ENCODE measurements around the gene WWOX. TPM values are rescaled to one million over a fixed set of nuclear protein-coding genes. Genes with fewer than 3 reads are reported as not detected.
A peak's percentile ranks its signal among the peaks of the same experiment; 100 is the strongest.

Gene WWOX
- total RNA-seq, 1 experiment from 2014 or later, result 15.6 TPM

DNA sequence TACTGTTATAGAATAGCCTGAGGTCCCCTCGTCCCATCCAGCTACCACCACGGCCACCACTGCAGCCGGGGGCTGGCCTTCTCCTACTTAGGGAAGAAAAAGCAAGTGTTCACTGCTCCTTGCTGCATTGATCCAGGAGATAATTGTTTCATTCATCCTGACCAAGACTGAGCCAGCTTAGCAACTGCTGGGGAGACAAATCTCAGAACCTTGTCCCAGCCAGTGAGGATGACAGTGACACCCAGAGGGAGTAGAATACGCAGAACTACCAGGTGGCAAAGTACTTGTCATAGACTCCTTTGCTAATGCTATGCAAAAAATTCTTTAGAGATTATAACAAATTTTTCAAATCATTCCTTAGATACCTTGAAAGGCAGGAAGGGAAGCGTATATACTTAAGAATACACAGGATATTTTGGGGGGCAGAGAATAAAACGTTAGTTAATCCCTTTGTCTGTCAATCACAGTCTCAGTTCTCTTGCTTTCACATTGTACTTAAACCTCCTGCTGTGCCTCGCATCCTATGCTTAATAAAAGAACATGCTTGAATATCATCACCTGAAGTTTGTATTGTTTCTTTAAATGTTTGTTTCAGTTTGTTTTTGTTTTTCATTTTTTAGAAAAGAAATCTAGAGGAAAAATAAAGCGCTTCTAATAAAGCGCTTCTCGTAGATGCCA is 1112.8 kb downstream of the WWOX start:
- Histone ChIP-seq H2BK5ac (ENCODE audit: insufficient read length, low read length) (no peak overlapping the region), H2BK20ac (ENCODE audit: low read depth, low read length, poor library complexity, severe bottlenecking) (no peak overlapping the region), H3K23ac (ENCODE audit: insufficient read length, low read depth, low read length) (no peak overlapping the region), H3K27ac (ENCODE audit: insufficient read length, low read depth, low read length) (no peak overlapping the region), H3K27me3 (ENCODE audit: insufficient read depth, low read length) (no peaks in the 10 kb centered on the region), H3K79me2 (ENCODE audit: insufficient read depth, low read length) (no peaks in the 10 kb centered on the region), H4K20me1 (ENCODE audit: control insufficient read depth, insufficient read depth, insufficient read length) (no peaks in the 10 kb centered on the region), H2BK120ac (ENCODE audit: low read depth, low read length, poor library complexity, severe bottlenecking) (no peak overlapping the region), H3K23me2 (ENCODE audit: insufficient read length, low read depth, low read length, poor library complexity, severe bottlenecking) (no peaks in the 10 kb centered on the region), H3K4ac (ENCODE audit: low read depth, low read length) (no peak overlapping the region), H4K91ac (ENCODE audit: insufficient read length, low read depth, low read length) (no peak overlapping the region), H2AFZ (ENCODE audit: low read length) (no peak overlapping the region), H2AK5ac (ENCODE audit: insufficient read length, low read length) (no peak overlapping the region), H4K8ac (replicated peaks; ENCODE audit: insufficient read length, low read depth, low read length) (no peak overlapping the region), H3T11ph (ENCODE audit: low read length) (no peak overlapping the region), H2BK12ac (ENCODE audit: insufficient read length, low read depth, low read length) (no peak overlapping the region), H3K9me3 (ENCODE audit: control insufficient read depth, low read depth, low read length) (no peaks in the 10 kb centered on the region), H3K4me2 (ENCODE audit: insufficient read depth, insufficient read length, low read length) (no peak overlapping the region), H4K5ac (ENCODE audit: insufficient read length, low read depth, low read length) (no peak overlapping the region), H3K9ac (ENCODE audit: extremely low read depth, insufficient read length, low read length) (no peak overlapping the region), H3K4me1 (ENCODE audit: insufficient read depth, low read length) (peaks cover 4% of the 10 kb centered on the region; the same call in 1 of the 2 replicates), H3K56ac (ENCODE audit: insufficient read length, low read depth, low read length) (no peak overlapping the region), H3K18ac (ENCODE audit: insufficient read length, low read depth, low read length) (no peak overlapping the region), H3K79me1 (ENCODE audit: insufficient read depth, low read depth, low read length, poor library complexity, severe bottlenecking) (no peaks in the 10 kb centered on the region), H3K14ac (ENCODE audit: insufficient read depth, low read length) (no peak overlapping the region), H2BK15ac (ENCODE audit: low read depth, low read length) (no peak overlapping the region)
- Mint-ChIP-seq H3K9me3 (peaks cover 4% of the 10 kb centered on the region in 2 experiments; a peak in 3 of 5 replicates), H3K36me3 (ENCODE audit: insufficient read depth in 1 of 3, low read depth in 3 of 3) (peaks cover 0 to 5% (median 4%) of the 10 kb centered on the region in 3 experiments; a peak in 5 of 7 replicates), H3K4me3 (no peak overlapping the region), H3K27ac (peak overlapping the region; percentile 53 to 84 (median 59); a peak in 5 of 7 replicates), H3K27me3 (ENCODE audit: low read depth) (no peaks in the 10 kb centered on the region), H3K4me1 (peaks cover 27 to 33% of the 10 kb centered on the region in 2 experiments)
- no CpG with 5 or more reads among the region's 10 CpGs for WGBS (ENCODE audit: extremely low coverage, insufficient read length, low lambda C conversion rate)
- TF ChIP-seq, protein P1, sequence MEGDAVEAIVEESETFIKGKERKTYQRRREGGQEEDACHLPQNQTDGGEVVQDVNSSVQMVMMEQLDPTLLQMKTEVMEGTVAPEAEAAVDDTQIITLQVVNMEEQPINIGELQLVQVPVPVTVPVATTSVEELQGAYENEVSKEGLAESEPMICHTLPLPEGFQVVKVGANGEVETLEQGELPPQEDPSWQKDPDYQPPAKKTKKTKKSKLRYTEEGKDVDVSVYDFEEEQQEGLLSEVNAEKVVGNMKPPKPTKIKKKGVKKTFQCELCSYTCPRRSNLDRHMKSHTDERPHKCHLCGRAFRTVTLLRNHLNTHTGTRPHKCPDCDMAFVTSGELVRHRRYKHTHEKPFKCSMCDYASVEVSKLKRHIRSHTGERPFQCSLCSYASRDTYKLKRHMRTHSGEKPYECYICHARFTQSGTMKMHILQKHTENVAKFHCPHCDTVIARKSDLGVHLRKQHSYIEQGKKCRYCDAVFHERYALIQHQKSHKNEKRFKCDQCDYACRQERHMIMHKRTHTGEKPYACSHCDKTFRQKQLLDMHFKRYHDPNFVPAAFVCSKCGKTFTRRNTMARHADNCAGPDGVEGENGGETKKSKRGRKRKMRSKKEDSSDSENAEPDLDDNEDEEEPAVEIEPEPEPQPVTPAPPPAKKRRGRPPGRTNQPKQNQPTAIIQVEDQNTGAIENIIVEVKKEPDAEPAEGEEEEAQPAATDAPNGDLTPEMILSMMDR (conservative IDR thresholded peaks at IDR 0.05), result no peak
- DNase-seq, result no peak
